HG02763 (cell line): ENCODE results near the gene KLHL7.
"Not testable (repeated sequence)": the region's sequence is repeated elsewhere in the genome, so short reads cannot be mapped to it uniquely, and the experiment has no call there.

ENCODE experiments used
- ATAC-seq: cut with Tn5 transposase; IDR thresholded peaks from one replicate; pipeline ENCODE4 v1.9.1; 2021; ENCODE audit warnings: mild to moderate bottlenecking, moderate library complexity; ENCODE audit not compliant: unreplicated experiment

The KLHL7 gene

GRCh38 chr7:23168111-23168885 is 62.7 kb downstream of the KLHL7 start:
- no peak for ATAC-seq

DNA sequence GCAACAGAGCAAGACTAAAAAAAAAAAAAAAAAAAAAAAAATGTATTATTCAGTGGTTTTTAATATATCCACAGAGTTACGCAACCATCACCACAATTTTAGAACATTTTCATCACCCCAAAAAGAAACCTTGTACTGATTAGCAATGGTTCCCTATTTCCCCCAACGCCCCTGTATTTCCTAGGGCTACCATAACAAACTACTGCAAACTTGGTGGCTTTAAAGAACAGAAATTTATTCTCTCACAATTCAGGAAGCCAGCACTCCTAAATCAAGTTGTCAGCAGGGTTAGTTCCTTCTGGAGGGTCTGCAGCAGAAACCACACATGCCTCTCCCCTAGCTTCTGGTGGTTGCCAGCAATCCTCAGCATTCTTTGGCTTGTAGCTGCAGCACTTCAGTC is 70.4 kb downstream of the KLHL7 start:
- ATAC-seq = no peak

GRCh38 chr7:23181684-23182553 is 76.3 kb downstream of the KLHL7 start, which contains the start of gene NUP42:
NUP42 (plus strand) TSS chr7:23182048; CDS start chr7:23182086, 38 bp downstream.
- peak; percentile 97 for ATAC-seq

- no peak for ATAC-seq
These were observed 77.9 kb downstream of the KLHL7 start for GRCh38 chr7:23183279-23184012.

- no peak for ATAC-seq
These were observed 78.7 kb downstream of the KLHL7 start for GRCh38 chr7:23184291-23184690.

DNA sequence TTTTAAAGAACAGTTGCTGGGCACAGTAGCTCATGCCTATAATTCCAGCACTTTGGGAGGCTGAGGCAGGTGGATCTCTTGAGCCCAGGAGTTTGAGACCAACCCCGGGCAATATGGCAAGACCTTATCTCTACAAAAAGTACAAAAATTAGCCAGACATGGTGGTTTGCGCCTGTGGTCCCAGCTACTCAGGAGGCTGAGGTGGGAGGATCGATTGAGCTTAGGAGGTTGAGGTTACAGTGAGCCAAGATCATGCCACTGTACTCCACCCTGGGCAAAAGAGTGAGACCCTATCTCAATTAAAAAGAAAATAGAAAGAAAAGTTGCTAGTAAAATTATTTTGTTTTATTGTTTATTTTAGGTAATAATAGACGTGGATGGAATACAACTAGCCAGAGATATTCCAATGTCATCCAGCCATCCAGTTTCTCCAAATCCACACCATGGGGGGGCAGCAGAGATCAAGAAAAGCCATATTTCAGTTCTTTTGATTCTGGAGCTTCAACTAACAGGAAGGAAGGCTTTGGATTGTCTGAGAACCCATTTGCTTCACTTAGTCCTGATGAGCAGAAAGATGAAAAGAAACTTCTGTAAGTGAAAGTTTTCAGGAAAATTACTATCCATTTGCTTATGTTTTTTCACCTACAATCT is 79.2 kb downstream of the KLHL7 start:
- ATAC-seq = no peak

DNA sequence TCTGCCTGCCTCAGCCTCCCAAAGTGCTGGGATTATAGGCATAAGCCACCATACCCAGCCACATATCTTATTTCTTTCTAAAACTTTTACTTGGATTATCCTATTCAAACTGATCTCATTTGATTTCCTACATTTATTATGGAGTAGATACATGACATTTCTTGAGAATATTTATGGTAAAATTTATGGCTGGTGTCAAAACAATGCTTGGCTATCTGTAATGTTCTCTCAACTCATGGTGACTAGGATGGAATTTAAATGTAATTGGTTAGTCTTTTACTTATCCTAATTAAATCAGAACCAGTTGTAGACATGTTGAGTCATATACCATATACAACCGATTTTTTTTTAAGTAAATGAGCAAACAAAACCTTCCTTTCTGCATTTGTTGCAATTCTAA is 80.4 kb downstream of the KLHL7 start:
- ATAC-seq = no peak

GRCh38 chr7:23191022-23191421 is 85.4 kb downstream of the KLHL7 start:
- ATAC-seq = no peak

- ATAC-seq = not testable (repeated sequence)
These were observed 88.2 kb downstream of the KLHL7 start for GRCh38 chr7:23193650-23194227.

DNA sequence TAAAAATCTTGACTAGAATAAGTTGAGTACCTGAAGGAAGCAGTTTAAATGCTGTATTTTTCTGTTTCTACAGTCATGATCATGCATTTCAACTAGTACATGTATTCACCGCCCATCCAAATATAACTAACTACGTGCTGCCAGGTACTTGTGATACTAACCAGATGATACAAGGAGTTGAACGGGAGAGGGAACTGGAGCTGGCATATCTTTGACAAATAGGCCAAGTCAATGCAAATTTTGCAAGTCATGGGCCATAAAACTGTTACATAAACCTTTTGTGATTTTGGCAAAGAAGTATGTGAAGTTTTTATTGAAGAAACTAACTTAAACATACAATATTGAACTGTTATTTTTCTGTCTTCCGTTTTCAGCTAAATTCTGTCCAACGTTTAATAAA is 90.7 kb downstream of the KLHL7 start:
- no peak for ATAC-seq

GRCh38 chr7:23197745-23198144 is 92.2 kb downstream of the KLHL7 start:
- not testable (repeated sequence) for ATAC-seq

DNA sequence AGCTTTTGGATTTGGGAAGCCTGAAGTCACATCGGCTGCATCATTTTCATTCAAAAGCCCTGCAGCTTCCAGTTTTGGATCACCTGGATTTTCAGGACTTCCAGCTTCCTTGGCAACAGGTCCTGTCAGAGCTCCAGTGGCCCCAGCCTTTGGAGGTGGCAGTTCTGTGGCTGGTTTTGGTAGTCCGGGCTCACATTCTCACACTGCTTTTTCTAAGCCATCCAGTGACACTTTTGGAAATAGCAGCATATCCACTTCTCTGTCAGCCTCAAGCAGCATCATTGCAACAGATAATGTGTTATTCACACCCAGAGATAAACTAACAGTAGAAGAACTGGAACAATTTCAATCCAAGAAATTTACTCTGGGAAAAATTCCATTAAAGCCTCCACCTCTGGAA is 94.7 kb downstream of the KLHL7 start:
- ATAC-seq = no peak

GRCh38 chr7:23204241-23204640 is 98.7 kb downstream of the KLHL7 start:
- no peak for ATAC-seq

DNA sequence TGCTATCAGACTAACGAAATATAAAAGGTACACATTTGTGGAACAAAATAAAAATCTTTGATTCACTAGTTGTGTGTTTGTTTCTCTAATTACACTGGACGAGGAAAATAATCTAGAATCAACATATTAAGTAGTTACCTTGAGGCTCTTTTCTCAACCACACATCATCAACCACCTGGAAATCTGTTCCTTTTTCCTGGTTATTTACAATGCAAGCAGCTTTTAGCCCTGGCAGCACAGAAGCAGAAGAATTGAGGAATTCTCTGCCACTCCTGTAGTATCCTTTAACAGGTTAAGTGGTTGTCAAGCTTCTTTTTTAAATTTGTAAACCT is 100.0 kb downstream of the KLHL7 start:
- ATAC-seq = no peak

DNA sequence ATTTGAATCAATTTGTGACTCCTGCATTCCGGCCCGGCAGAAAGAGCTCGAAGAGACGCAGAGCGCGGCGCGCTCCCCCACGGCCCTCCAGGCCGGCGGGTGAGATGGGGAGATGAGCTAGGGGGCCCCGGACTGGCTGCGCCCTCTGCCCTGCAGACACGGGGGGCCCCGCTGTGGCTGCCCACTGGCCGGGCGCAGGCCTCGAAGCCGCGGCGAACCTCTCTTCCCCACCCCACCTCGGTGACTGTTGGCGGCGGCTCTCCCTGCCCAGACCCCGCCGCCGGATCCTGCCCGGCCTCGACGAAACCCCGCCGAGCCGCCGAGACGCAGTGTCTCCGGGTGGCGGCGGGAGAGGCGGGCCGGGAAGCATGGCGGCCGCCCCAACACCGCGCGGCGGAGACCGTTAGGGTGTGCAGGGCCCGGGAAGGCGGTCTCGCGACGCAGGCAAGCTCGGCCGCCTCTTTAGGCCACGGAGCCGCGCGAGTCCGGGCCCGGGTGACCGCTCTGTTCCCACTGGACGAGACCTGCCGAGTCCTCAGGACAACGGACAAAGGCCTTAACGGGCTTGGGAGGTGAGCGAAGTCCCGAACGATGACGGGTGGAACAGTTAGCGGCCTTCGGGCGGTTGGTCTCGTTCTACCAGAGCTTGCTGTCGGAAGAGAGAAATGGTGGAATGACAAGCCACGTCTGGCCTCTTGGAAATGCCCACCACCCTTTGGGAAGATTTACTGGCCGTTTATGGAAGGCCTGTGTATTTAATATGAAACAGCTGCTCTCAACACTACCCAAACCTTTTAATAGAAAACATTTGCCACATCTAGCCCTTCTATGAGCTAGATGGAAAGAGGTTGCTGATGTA is 100.6 kb downstream of the KLHL7 start:
- no peak for ATAC-seq

DNA sequence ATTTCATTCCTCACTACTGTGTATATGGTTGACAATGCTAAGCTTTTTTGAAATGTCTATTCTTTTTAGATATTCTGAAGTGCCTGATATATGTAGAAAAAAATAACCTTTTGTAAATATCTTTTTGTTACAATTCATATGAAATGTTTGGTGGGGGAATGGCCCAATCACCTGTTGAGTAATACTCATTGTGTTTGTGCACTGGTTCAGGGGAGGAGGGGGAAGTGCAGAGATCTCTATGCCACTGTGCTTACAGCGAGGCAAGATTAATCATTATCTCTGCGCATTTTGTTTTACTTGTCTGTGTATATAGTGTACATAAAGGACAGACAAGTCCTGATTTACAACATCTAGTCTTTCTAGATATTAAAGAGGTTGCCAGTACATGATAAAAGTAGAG is 101.4 kb downstream of the KLHL7 start:
- ATAC-seq = no peak

- ATAC-seq = no peak
These were observed 102.3 kb downstream of the KLHL7 start for GRCh38 chr7:23207884-23208283.

DNA sequence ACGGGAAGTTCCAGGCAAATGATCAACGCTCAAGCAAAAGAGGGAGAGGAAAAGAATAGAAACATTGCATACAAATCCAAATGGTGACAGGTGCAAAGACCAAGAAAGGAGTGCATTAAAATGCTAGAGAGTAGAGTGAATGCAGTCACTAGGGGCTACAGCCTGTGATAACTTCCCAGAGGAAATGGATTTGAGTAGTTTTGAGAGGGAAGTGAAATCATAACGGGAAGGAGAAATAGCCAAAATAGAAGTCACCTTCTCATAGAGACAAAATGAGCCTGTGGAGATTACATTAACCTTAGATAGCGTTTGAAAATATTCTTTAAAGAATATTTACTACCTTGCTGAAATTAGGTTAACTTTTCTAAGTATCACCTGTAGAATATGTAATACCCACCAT is 102.7 kb downstream of the KLHL7 start:
- ATAC-seq = no peak

GRCh38 chr7:23210506-23210905 is 104.9 kb downstream of the KLHL7 start:
- ATAC-seq = no peak

GRCh38 chr7:23211589-23211988 is 106.0 kb downstream of the KLHL7 start:
- ATAC-seq = no peak
